Left forelimb (tissue), 1 donor: ENCODE measurements around the gene HLX.

ENCODE experiments used
- DNase-seq: peaks from one replicate; pipeline ENCODE4 v3.0.0-alpha.2; 2018; ENCODE audit warnings: low spot score

The HLX gene

GRCh38 chr1:220896092-220896491, 16.8 kb downstream of the HLX start:
- DNase-seq: no peak

GRCh38 chr1:220900842-220901241, 21.6 kb downstream of the HLX start:
- no peak for DNase-seq

- DNase-seq: no peak
Observed at GRCh38 chr1:220901881-220902280, 22.6 kb downstream of the HLX start.

- no peak for DNase-seq
Observed at GRCh38 chr1:220902916-220903315, 23.7 kb downstream of the HLX start.

GRCh38 chr1:220904876-220905275, 25.6 kb downstream of the HLX start:
- no peak for DNase-seq

- DNase-seq: no peak
Observed at GRCh38 chr1:220905650-220906560, 26.7 kb downstream of the HLX start.

GRCh38 chr1:220906561-220907334, 27.5 kb downstream of the HLX start:
- DNase-seq: no peak

- no peak for DNase-seq
Observed at GRCh38 chr1:220908757-220909156, 29.5 kb downstream of the HLX start.

- no peak for DNase-seq
Observed at GRCh38 chr1:220910021-220910420, 30.8 kb downstream of the HLX start.

GRCh38 chr1:220914283-220915116, 35.3 kb downstream of the HLX start:
- DNase-seq: no peak

- no peak for DNase-seq
Observed at GRCh38 chr1:220915117-220915440, 35.8 kb downstream of the HLX start.

GRCh38 chr1:220915954-220916353, 36.7 kb downstream of the HLX start:
- DNase-seq: no peak

- no peak for DNase-seq
Observed at GRCh38 chr1:220917101-220917500, 37.9 kb downstream of the HLX start.

- DNase-seq: no peak
Observed at GRCh38 chr1:220917535-220918209, 38.4 kb downstream of the HLX start.

- no peak for DNase-seq
Observed at GRCh38 chr1:220918285-220918951, 39.2 kb downstream of the HLX start.

- DNase-seq: no peak
Observed at GRCh38 chr1:220920967-220921366, 41.7 kb downstream of the HLX start.

GRCh38 chr1:220921498-220921897, 42.3 kb downstream of the HLX start:
- DNase-seq: no peak

GRCh38 chr1:220921971-220922635, 42.9 kb downstream of the HLX start:
- no peak for DNase-seq

GRCh38 chr1:220922951-220923350, 43.7 kb downstream of the HLX start:
- no peak for DNase-seq

GRCh38 chr1:220924331-220924970, 45.2 kb downstream of the HLX start:
- no peak for DNase-seq
